GM19351 (cell line): ENCODE measurements around the gene KCNIP1.

Experiments used
- ATAC-seq: cut with Tn5 transposase; IDR thresholded peaks from one replicate; pipeline ENCODE4 v1.9.1; 2021; ENCODE audit warnings: mild to moderate bottlenecking, moderate library complexity; ENCODE audit not compliant: unreplicated experiment

The KCNIP1 gene

DNA sequence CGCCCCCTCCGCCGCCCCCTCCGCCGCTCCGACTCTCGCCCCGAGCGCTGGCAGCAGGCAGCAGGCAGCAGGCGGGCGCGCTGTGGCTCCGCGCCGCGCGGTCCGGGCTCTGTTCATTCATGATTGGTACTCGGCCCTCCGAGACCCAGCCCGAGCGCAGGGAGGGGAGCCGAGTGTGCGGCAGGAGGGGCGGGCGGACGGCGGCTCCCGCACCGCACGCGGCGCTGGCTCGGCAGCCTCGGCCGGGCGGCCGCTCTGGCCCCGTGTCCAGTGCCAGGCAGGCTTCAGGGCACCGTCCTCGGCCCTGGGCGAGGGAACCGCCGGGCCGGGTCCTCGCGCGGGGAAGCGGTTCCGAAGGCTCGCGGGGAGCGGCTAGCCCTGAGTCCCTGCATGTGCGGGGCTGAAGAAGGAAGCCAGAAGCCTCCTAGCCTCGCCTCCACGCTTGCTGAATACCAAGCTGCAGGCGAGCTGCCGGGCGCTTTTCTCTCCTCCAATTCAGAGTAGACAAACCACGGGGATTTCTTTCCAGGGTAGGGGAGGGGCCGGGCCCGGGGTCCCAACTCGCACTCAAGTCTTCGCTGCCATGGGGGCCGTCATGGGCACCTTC lies at the start of gene KCNIP1:
Gene KCNIP1, plus strand, starts transcription at position 31 of the 607 bp plus-strand sequence.
- no peak for ATAC-seq

DNA sequence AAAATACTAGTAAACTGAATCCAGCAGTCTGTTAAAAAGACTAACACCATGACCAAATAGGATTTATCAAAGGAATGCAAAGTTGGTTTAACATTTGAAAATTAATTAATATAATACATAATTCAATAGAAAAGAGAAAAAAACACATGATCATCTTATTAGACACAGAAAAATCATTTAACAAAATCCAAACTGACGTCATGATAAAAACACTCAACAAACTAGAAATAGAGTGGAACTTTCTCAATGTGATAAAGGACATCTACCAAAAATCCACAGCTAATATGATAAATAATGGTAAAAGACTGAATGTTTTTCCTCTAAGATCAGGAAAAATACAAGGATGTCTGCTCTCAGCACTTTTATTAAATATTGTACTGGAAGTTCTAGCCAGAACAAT lies 40.4 kb upstream of the KCNIP1 start:
- ATAC-seq = no peak

DNA sequence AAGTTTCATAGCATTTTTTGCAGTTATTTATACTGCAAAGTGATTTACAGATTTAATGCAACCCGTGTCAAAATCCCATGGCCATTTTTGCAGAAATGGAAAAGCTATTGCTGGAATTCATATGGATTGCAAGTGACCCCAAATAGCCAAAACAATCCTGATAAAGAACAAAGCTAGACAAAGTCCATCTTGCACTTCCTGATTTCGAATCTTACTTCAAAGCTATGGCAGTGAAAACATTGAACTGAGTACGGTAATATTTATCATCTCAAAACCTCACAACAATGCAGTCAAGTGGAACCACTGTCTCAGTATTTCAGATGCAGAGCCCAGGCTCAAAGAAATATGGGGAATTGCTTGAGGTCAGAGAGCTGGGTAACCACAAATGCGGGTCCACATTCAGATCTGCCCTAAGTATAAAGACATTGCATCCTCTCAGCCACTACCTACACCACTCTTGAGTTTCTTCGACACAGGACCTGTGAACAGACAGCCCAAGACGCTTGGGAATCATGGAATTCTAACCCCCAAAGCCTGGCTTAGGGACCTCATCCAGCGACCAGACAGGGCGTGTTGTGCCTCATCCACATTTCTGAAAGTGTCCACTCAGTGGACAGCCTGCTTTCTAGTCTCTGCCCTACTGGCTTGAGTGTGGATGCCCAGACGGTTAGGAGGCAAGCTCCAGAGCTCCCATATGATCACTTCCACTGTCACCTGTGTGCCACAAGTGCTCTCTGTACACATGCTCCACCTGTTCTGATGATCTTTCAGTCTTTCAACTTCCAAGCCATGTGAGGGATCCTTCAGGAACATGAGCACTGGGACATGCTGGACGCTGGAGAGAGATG lies 39.3 kb upstream of the KCNIP1 start:
- ATAC-seq = no peak

DNA sequence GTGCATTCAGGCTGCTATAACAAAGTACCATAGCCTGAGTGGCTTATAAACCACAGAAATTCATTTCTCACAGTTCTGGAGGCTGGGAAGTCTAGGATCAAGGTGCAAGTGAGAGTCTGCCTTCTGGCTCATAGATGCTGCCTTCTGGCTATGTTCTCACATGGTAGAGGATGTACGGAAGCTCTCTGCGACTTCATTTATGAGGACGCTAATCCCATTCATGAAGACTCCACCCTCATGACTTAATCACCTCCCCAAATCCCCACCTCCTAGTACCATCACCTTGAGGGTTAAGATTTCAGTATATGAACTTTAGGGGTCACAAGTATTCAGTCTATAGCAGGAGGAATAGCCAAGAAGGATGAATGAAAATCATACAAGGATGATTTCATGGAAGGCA lies 37.3 kb upstream of the KCNIP1 start:
- ATAC-seq = no peak

DNA sequence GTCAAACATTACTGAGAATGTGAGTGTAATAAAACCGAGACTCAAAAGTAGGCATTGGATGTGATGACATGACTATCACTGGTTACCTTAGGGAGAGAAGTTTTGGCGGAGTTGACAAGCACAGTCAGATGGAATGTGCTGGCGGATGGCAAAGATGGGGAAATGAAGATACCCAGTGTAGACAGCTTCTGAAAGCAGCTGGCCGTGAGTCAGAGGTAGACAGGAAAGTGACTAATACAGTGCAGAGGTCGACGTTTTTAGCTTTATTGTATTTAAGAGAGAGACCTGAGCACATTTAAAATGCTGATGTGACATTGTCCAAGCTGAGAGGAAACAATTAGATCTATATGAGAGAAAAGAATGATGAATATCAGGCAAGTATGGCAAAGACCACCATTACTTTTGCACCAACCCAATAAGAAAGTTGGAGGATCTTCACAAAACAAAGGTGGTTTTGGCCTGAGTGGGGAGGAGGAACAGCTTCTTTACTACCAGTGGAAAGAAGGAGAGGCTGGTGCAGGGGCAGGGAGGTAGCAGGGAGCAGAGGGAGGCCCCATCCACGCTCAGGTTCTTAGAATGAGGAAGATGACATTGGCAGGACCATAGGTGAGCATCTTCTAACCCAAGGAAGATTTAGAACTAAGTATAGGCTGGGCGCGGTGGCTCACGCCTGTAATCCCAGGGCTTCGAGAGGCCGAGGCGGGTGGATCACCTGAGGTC lies 36.7 kb upstream of the KCNIP1 start:
- peak; percentile 77 for ATAC-seq

DNA sequence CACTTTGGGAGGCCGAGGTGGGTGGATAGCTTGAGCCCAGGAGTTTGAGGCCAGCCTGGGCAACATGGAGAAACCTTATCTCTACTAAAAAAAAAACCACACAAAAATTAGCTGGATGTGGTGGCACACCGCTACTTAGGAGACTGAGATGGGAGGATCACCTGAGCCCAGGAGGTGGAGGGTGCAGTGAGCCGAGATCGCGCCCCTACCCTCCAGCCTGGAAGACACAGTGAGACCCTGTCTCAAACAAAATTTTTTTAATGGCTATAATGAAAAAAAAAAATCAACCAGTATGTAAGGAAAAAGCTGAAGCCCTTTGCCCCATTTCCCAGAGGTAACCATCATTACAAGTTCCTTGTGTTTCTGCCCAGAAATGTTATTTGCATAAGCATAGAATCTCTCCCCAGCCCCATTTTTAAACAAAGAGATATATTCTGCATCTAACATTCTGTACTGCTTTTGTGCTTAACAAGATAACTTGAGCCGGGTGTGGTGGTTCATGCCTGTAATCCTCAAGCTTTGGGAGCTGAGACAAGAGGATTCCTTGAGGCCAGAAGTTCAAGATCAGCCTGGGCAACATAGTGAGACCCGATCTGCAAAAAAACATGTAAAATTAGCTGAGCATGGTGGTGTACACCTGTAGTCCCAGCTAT lies 35.1 kb upstream of the KCNIP1 start:
- no peak for ATAC-seq

DNA sequence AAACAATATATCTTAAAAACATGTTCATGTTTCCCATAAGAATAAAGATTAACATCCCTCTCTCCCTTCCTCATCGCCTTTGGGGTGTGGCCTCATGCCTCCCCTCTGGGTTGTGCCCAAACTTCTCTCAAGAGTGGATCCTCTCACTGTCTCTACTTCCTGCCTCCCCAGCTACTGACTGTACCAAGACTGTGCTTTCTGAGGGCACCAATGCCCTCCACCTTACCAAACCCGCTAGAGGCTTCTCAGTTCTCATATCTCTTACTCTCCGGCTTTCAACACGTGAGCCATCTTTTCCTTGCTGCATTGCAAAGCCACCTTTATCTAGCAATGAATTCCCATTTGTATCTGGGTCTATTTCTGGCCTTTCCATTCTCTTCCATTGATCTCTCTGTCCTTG lies 34.4 kb upstream of the KCNIP1 start:
- no peak for ATAC-seq

DNA sequence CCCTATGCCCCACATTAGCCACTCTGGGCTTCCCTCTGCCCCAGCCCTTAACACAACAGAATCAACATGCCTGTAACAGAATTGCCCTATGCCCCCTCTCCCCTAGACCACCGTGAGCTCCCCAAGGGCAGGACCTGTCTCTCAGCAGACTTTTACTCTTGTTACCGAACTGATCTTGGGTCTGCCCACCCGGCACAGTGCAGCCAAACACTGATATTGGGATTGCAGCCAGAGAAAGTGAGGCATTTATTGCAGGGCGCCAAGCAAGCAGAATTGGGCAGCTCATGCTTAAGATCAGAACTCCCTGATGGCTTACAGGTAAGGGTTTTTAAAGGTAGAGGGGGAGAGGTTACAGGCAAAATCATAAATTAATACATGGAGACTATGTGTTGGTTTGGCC lies 33.5 kb upstream of the KCNIP1 start:
- no peak for ATAC-seq

DNA sequence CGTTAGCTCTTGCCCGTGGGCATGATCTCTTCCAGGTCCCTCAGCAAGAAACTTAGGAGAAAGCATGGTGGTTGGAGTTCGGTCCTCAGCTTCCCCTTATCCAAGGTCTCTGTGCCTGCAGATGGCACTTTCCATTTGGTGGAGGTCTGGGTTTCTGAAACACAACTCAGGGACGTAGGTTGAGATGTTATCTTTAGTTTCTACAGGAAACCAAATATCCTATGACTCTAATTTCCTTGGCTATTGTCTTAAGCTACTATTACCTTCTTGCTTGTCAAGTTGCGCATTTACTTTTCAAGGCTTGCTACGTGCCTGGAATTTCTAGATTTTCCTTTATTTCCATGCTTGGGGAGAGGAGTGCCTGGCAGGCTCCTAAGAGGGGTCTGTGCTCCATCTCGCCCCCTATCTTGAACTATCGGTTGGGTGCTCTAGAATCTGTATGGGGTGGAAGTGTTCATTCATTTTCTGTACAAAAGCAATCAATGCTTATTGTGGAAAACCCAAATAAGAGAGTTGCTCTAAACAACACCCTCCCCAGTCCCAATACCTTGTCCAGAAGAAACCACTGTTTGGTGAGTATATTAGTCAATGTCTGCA lies 32.9 kb upstream of the KCNIP1 start:
- no peak for ATAC-seq

DNA sequence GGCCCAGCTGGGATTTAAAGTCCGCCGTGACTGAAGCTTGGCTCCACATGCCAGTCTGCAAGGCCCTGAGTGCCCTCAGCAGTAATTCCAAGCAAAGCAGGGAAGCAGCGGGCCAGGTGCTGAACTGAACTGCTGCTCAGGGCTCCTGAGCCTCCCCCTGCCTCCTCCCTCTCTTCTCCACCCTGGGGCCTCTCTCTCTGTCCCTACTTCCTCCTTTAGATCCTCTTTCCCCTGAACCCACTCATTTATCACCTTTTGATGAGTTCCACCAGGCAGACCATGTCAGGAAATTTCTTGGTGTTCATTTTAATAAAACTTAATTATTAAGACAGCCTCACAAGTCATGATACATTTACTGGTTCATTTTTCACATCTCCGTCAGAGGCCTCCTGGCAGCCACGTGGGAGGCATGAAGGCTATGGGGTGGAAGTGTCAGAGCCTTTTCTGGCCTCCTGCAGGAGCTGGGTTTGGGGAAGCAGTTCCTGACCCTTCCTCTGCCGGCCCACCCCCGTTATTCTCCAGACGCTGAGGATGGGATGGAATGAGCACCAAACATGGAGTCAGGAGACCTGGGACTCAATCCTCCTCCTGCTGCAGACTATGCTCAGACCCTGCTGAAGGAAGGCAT lies 32.2 kb upstream of the KCNIP1 start:
- no peak for ATAC-seq

DNA sequence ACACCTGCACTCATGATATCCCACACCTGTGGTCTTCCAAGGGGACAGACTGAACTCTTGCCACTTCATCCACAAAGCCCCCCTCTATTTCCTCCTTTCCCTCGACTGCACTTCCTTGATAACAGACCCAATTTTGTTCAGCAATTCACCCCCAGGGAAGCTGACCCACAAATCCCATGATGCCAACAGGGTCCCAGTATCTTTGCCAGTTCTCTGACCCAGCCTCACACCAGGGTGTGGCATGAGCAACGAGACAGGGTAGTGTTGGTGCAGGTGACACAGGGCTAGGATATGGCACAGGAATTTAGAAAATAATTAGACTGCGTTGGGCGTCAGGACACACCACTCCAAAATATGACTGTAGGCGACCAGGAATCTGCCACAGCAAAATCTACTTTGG lies 30.2 kb upstream of the KCNIP1 start:
- ATAC-seq = no peak

DNA sequence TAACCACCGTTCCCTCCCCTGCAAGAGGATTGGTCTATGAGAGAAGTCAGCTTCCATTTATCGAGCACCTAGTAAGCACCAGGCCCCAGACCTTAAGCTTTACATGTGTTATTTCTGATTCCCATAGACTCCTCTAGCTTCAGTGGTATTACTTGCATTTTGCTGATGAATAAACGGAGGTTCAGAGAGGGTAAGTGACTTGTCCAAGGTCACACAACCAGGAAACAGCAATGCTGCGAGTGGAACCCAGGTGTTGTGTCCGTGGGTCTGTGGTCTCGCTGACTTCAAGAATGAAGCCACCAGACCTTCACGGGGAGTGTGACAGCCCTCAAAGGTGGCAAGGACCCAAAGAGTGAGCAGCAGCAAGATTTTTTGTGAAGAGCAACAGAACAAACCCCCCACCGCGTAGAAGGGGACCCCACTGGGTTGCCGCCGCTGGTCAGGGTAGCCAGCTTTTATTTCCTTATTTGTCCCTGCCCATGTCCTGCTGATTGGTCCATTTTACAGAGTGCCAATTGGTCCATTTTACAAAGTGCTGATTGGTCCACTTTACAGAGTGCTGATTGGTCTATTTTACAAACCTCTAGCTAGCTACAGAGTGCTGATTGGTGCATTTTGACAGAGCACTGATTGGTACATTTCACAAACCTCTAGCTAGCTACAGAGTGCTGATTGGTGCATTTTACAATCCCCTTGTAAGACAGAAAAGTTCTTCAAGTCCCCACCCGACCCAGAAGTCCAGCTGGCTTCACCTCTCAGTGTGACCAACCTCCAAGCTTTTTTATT lies 29.1 kb upstream of the KCNIP1 start:
- no peak for ATAC-seq

DNA sequence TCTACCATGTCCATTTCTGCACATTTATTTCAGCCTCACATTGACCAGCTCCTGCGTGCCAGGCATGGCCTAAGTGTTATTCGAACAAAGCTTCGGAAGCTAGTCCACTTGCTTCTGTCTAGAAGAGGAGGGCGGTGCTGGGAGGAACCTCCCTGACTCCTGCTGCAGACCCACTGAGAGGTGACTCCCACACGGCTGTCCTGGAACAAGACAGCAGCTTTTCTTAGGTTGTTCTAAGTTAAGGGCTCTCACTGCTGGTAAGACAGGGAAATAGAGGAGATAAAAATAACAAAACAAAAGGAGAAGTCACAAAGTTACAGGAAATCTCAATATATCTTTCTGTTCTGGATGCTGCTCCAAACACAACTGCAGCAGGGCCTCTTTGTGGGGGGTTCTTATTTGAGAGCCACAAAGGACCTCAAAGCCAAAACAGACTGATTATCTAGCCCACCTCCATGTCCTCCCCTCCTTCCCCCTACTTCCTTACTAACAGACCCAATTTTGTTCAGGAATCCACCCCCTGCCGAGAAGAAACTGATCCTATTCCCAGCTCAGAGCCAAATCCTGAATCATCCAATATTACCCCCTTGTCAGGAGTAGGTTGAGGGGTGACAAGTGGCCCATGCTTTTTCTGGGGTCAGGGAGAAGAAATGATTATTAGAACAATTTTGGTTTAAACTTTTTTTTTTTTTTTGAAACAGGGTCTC lies 28.4 kb upstream of the KCNIP1 start:
- no peak for ATAC-seq

DNA sequence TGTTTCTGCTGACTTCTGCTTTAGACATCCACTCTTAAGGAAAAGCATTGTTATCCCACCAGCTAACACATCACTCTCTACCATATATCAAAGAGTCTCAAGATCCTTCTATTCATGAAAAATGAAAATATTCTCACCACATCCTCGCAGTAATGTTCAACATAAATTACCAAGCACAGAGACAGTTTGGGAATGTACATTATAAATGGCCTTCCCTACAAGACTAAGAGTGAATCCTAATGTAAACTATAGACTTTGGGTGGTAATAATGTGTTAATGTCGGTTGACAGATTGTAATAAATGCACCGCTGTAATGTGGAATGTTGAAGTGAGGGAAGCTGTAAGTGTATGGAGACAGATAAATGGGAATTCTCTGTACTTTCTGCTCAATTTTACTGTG lies 27.1 kb upstream of the KCNIP1 start:
- ATAC-seq = no peak

DNA sequence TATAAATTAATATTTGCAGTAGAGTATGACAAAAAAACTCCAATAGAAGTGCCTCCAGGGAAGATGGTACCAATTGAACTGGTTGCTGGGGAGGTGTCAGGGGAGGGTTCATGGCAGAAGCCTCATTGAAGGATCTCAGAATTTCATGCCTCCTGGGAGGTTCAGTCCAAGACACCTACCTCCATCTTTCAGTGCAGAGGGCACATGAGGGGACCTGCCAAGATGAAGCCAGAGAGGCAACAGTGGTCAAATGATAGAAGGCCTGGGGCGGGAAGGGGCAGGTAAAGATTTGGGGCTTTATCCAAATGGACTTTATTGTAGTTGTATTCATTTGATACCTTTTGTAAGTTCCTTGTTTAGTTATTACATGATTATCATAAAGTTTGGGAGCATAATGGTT lies 25.9 kb upstream of the KCNIP1 start:
- ATAC-seq = no peak

DNA sequence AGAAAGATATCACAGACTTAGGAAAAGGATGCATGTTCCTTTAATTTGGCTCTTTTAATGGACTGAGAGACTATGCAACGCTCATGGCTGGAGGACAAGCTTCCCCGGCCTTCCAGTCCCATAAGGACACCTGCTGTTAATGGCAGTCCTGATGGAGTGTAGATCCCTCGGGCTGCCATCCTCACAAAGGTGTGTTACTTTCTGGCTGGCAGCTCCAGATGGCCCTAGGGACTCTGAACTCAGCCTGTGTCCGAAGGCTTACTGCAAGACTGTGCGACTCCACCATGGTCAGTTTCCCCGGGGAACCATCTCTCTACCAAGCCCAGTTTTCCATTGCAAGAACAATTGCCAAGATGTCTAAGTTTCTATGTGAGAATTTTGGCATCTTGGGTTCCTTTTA lies 25.5 kb upstream of the KCNIP1 start:
- ATAC-seq = no peak

DNA sequence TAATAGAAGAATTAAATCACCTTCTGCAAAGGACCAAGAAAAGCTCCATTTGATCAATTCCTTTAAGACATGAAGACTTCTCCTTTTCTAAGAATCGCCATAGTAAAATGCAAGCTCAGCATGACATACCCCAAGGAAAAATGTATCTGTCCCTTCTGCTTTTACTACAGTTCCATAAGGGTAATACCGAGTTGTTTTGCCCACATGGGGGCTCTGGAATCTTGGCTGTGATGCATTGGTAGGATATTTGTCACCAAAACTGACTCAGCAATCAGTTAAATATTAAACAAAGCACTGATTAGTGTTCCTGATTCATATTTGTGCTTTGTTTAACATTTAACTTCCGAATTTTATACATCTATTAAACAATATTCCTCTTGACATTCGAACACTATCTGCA lies 24.3 kb upstream of the KCNIP1 start:
- no peak for ATAC-seq

DNA sequence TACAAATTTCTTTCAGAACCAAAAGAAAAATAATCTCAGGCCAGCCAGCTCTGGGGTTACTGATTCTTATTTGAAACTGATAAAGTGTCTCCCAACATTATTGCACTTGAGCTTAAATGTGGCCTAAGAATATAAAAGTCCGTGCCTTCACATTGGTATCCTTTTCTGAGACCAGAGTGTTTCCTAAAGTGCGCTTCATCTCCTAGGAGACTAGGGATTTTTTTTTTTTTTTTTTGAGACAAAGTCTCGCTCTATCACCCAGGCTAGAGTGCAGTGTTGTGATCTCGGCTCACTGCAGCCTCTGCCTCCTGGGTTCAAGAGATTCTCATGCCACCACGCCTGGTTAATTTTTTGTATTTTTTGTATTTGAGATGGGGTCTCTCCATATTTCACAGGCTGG lies 23.6 kb upstream of the KCNIP1 start:
- ATAC-seq = no peak

DNA sequence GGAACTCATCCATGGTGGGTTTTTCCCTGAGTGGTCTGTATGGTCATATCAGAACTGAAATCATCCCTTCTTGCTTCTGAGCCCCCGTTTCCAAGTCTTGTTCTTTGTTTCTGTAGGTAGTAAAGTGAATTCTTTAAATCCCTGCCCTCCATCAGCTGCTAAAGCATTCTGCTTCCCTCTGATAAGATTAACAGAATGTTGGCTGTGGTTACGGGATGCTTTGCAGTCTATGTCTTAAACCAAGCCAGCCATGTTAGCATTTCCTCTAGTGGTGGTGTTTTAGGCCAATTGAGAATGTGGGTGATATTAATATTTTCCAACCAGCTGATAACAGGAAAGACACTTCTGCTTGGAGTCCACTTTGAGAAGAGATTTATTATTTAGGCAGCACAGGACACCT lies 22.0 kb upstream of the KCNIP1 start:
- no peak for ATAC-seq
